HPDE6-E6E7 (cell line): ENCODE measurements around the gene LILRB4.
"Not testable (repeated sequence)": the region's sequence is repeated elsewhere in the genome, so short reads cannot be mapped to it uniquely, and the experiment has no call there.

Experiments
- DNase-seq: peaks from one replicate; pipeline ENCODE4 v3.0.0; 2011; ENCODE audit warnings: missing footprints; ENCODE audit errors: extremely low spot score

LILRB4 gene

DNA sequence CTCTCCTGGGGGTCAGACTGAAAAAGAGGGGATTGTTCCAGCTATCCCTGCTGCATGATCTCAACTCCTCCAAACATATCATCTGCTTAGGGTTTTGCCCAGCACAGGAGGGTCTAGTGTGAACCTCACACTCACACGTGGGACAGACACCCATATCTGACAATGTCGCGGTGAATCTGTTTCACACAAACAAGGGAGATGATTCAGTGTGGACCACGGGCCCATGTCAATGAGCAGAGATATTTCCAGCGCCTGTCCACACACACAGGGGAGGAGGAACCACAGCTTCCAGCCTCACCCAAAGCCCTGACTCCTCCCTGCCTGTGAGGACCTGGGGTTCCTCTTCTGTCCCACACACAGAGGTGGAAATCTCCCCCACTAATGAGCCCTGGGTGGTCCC is 31.9 kb downstream of the LILRB4 start:
- no peak for DNase-seq

DNA sequence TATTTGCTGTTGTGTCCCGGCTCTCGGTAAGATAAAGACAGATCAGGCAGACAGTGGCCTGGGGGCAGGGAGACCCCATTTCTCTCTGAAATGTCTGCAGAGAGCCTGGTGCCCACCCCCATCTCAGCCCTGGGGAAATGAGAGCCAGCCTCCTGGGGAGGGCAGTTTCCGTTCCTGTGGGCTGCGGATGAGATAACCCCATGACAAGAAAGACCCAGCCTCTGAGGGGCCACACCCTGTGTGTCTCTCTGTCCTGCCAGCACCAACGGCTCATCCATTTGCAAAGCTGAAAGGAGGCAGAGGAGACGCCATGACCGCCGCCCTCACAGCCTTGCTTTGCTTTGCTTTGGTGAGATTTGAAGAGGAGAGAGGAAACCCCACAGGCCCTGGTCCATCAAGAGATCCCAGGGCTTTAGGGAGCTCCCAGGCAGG is 33.3 kb downstream of the LILRB4 start:
- DNase-seq: no peak

DNA sequence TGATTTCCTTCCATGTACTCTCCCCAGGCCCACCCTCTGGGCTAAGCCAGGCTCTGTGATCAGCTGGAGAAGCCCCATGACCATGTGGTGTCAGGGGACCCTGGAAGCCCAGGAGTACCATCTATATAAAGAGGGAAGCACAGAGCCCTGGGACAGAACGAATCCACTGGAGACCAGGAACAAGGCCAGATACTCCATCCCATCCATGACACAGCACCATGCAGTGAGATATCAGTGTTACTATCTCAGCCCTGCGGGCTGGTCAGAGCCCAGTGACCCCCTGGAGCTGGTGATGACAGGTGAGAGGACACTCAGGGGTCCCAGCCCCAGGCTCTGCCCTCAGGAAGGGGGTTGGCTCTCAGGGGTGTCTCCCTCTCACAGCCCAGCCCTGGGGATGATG is 34.0 kb downstream of the LILRB4 start:
- DNase-seq: no peak

DNA sequence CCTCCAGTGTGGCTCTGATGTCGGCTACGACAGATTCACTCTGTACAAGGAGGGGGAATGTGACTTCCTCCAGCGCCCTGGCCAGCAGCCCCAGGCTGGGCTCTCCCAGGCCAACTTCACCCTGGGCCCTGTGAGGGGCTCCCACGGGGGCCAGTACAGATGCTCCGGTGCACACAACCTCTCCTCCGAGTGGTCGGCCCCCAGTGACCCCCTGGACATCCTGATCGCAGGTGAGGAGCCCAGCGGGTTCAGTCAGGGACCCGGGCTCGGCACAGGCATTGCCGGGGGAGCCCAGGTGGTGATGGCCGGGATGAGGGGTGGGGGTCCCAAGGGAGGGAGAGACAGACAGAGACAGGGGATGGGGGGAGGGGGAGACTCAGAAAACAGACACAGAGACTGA is 34.9 kb downstream of the LILRB4 start:
- DNase-seq: not testable (repeated sequence)

DNA sequence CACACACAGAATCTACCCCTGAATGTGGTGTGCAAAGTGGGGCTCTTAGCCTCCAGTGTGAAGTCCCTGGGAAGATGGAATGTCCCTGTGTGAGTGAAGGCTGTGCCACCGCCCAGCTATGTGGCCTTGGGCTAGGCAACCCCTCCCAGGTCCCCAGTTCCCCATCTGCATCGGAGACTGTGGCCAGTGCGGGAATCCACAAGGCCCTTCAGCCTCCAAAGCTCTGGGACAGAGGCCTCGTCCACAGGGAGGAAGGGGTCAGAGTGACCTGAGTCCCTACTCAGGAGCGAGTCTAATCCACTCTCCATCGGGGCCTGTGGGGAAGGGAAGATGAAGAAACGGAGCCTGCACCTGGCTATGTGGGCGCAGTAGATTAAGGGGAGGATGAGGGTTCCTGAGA is 42.1 kb downstream of the LILRB4 start:
- no peak for DNase-seq

GRCh38 chr19:54707962-54708361 is 45.2 kb downstream of the LILRB4 start:
- no peak for DNase-seq

DNA sequence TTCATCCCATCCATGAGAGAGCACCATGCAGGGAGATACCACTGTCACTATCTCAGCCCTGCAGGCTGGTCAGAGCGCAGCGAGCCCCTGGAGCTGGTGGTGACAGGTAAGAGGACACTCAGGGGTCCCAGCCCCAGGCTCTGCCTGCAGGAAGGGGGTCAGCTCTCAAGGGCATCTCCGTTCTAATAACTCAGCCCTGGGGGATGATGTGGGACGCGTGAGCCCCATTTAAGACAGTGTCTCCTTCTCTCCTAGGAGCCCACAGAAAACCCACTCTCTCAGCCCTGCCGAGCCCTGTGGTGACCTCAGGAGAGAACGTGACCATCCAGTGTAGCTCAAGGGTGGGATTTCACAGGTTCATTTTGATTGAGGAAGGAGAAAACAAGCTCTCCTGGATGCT is 46.0 kb downstream of the LILRB4 start:
- DNase-seq: no peak

DNA sequence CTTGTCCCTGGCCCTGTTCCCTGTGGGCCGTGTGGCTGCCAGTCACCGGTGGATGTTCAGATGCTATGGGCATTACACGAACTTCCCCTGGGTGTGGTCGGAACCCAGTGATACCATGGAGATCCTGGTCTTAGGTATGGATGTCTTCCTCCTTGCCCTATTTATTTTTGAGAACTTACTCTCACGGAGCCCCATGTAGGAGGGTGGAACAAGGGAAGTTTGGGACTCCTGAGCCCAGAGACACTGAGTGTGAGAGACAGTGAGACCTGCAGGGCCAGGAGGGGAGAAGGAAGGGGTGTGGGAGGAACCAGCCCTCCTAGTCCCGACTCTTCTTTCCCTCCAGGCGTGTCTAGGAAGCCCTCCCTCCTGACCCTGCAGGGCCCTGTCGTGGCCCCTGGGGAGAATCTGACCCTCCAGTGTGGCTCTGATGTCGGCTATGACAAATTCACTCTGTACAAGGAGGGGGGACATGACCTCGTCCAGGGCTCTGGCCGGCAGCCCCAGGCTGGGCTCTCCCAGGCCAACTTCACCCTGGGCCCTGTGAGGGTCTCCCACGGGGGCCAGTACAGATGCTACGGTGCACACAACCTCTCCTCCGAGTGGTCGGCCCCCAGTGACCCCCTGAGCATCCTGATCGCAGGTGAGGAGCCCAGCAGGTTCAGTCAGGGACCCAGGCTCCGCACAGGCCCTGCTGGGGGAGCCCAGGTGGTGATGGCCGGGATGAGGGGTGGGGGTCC is 46.6 kb downstream of the LILRB4 start:
- DNase-seq: no peak

GRCh38 chr19:54709956-54710355 is 47.2 kb downstream of the LILRB4 start:
- not testable (repeated sequence) for DNase-seq
